ENCODE data around the gene LARGE2. TPM values are rescaled to one million over a fixed set of nuclear protein-coding genes. Genes with fewer than 3 reads are reported as not detected.

LARGE2 gene
- total RNA-seq, 1 experiment from 2014 or later: 124 TPM

GRCh38 chr11:45922425-45923082 is at the start of gene LARGE2 (continued):
- TF ChIP-seq ZNF532 (CRISPR knock-in tag; IDR thresholded peaks at IDR 0.05; ENCODE audit: borderline replicate concordance) (no peak), ZNF263 (CRISPR knock-in tag; IDR thresholded peaks at IDR 0.05; ENCODE audit: low read depth) (no peak)
- TF ChIP-seq, protein P1, sequence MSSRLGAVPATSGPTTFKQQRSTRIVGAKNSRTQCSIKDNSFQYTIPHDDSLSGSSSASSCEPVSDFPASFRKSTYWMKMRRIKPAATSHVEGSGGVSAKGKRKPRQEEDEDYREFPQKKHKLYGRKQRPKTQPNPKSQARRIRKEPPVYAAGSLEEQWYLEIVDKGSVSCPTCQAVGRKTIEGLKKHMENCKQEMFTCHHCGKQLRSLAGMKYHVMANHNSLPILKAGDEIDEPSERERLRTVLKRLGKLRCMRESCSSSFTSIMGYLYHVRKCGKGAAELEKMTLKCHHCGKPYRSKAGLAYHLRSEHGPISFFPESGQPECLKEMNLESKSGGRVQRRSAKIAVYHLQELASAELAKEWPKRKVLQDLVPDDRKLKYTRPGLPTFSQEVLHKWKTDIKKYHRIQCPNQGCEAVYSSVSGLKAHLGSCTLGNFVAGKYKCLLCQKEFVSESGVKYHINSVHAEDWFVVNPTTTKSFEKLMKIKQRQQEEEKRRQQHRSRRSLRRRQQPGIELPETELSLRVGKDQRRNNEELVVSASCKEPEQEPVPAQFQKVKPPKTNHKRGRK (CRISPR knock-in tag; IDR thresholded peaks at IDR 0.05; ENCODE audit: borderline replicate concordance): no peak

GRCh38 chr11:45876401-45876800 is 46.1 kb upstream of the LARGE2 start:
- TF ChIP-seq MYBL2 (CRISPR knock-in tag; IDR thresholded peaks at IDR 0.05): no peak
- no peak for TF ChIP-seq HMGA2 (CRISPR knock-in tag; IDR thresholded peaks at IDR 0.05)
- no peak for TF ChIP-seq RELA (CRISPR knock-in tag; IDR thresholded peaks at IDR 0.05; ENCODE audit: borderline replicate concordance)
- Mint-ChIP-seq H3K27ac (no peak overlapping the region; the same call in 1 of the 2 replicates), H3K36me3 (peaks cover 4% of the 10 kb centered on the region; the same call in 1 of the 2 replicates), H3K4me1 (peaks cover 27% of the 10 kb centered on the region), H3K9me3 (no peaks in the 10 kb centered on the region), H3K4me3 (no peak overlapping the region), H3K27me3 (ENCODE audit: low read depth) (no peaks in the 10 kb centered on the region)
- ATAC-seq (peak; percentile 29; the same call in 1 of the 2 replicates), DNase-seq (ENCODE audit: low spot score) (no peak)
- CTCF ChIA-PET: interaction anchor here (1.1 to 1.8 kb wide), 12 partner anchors 14 to 242 kb away, joined by 3 to 9 read pairs (median 4); partner anchors contain the start of gene PEX16
- POLR2A ChIA-PET: interaction anchor here (0.6 to 1.4 kb wide), 3 partner anchors 45 to 739 kb away, joined by 4 to 6 read pairs (median 4); no protein-coding TSS in a partner anchor

DNA sequence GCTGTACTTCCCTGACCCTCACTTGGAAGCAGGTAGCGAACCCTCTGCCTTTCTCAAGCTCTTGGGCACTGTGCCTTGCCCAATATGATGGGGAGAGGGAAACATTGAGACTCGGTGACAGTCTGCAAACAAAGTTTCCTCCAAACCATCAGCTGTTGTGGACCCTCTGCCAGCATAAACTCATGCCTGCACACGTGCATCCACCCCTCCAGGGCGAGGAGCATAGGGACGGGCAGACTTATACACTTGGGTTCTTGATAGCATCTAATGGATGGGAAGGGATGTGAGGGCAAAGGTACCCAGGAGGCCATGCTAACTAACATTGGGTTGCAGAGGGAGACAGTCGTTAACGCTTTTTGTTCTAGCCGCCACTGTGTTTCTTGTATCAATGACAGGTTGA is 45.2 kb upstream of the LARGE2 start:
- no peaks in the 10 kb centered on the region for H3K9me3 Mint-ChIP-seq
- POLR2A ChIA-PET: no interaction called here
- H3K27ac Mint-ChIP-seq: no peak overlapping the region

More for the DNA sequence above, 45.2 kb upstream of the LARGE2 start:
- no peak for TF ChIP-seq GABPB1 (CRISPR knock-in tag; IDR thresholded peaks at IDR 0.05)
- TF ChIP-seq, protein P2, sequence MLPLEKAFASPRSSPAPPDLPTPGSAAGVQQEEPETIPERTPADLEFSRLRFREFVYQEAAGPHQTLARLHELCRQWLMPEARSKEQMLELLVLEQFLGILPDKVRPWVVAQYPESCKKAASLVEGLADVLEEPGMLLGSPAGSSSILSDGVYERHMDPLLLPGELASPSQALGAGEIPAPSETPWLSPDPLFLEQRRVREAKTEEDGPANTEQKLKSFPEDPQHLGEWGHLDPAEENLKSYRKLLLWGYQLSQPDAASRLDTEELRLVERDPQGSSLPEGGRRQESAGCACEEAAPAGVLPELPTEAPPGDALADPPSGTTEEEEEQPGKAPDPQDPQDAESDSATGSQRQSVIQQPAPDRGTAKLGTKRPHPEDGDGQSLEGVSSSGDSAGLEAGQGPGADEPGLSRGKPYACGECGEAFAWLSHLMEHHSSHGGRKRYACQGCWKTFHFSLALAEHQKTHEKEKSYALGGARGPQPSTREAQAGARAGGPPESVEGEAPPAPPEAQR (CRISPR knock-in tag; IDR thresholded peaks at IDR 0.05): no peak
- TF ChIP-seq, protein P3, sequence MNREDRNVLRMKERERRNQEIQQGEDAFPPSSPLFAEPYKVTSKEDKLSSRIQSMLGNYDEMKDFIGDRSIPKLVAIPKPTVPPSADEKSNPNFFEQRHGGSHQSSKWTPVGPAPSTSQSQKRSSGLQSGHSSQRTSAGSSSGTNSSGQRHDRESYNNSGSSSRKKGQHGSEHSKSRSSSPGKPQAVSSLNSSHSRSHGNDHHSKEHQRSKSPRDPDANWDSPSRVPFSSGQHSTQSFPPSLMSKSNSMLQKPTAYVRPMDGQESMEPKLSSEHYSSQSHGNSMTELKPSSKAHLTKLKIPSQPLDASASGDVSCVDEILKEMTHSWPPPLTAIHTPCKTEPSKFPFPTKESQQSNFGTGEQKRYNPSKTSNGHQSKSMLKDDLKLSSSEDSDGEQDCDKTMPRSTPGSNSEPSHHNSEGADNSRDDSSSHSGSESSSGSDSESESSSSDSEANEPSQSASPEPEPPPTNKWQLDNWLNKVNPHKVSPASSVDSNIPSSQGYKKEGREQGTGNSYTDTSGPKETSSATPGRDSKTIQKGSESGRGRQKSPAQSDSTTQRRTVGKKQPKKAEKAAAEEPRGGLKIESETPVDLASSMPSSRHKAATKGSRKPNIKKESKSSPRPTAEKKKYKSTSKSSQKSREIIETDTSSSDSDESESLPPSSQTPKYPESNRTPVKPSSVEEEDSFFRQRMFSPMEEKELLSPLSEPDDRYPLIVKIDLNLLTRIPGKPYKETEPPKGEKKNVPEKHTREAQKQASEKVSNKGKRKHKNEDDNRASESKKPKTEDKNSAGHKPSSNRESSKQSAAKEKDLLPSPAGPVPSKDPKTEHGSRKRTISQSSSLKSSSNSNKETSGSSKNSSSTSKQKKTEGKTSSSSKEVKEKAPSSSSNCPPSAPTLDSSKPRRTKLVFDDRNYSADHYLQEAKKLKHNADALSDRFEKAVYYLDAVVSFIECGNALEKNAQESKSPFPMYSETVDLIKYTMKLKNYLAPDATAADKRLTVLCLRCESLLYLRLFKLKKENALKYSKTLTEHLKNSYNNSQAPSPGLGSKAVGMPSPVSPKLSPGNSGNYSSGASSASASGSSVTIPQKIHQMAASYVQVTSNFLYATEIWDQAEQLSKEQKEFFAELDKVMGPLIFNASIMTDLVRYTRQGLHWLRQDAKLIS (CRISPR knock-in tag; IDR thresholded peaks at IDR 0.05; ENCODE audit: borderline replicate concordance): no peak
- TF ChIP-seq, protein P4, sequence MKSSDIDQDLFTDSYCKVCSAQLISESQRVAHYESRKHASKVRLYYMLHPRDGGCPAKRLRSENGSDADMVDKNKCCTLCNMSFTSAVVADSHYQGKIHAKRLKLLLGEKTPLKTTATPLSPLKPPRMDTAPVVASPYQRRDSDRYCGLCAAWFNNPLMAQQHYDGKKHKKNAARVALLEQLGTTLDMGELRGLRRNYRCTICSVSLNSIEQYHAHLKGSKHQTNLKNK (CRISPR knock-in tag; IDR thresholded peaks at IDR 0.05): no peak
- TF ChIP-seq, protein P5, sequence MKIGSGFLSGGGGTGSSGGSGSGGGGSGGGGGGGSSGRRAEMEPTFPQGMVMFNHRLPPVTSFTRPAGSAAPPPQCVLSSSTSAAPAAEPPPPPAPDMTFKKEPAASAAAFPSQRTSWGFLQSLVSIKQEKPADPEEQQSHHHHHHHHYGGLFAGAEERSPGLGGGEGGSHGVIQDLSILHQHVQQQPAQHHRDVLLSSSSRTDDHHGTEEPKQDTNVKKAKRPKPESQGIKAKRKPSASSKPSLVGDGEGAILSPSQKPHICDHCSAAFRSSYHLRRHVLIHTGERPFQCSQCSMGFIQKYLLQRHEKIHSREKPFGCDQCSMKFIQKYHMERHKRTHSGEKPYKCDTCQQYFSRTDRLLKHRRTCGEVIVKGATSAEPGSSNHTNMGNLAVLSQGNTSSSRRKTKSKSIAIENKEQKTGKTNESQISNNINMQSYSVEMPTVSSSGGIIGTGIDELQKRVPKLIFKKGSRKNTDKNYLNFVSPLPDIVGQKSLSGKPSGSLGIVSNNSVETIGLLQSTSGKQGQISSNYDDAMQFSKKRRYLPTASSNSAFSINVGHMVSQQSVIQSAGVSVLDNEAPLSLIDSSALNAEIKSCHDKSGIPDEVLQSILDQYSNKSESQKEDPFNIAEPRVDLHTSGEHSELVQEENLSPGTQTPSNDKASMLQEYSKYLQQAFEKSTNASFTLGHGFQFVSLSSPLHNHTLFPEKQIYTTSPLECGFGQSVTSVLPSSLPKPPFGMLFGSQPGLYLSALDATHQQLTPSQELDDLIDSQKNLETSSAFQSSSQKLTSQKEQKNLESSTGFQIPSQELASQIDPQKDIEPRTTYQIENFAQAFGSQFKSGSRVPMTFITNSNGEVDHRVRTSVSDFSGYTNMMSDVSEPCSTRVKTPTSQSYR (CRISPR knock-in tag; IDR thresholded peaks at IDR 0.05): no peak
- TF ChIP-seq, protein P6, sequence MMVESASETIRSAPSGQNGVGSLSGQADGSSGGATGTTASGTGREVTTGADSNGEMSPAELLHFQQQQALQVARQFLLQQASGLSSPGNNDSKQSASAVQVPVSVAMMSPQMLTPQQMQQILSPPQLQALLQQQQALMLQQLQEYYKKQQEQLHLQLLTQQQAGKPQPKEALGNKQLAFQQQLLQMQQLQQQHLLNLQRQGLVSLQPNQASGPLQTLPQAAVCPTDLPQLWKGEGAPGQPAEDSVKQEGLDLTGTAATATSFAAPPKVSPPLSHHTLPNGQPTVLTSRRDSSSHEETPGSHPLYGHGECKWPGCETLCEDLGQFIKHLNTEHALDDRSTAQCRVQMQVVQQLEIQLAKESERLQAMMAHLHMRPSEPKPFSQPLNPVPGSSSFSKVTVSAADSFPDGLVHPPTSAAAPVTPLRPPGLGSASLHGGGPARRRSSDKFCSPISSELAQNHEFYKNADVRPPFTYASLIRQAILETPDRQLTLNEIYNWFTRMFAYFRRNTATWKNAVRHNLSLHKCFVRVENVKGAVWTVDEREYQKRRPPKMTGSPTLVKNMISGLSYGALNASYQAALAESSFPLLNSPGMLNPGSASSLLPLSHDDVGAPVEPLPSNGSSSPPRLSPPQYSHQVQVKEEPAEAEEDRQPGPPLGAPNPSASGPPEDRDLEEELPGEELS (CRISPR knock-in tag; IDR thresholded peaks at IDR 0.05): no peak
- TF ChIP-seq PRRX2 (CRISPR knock-in tag; IDR thresholded peaks at IDR 0.05): no peak
- H3K4me3 Mint-ChIP-seq: no peak overlapping the region
- H3K4me1 Mint-ChIP-seq: peaks cover 27% of the 10 kb centered on the region
- peaks cover 3% of the 10 kb centered on the region; the same call in 1 of the 2 replicates for H3K36me3 Mint-ChIP-seq
- ATAC-seq (no peak), DNase-seq (ENCODE audit: low spot score) (no peak)
- H3K27me3 Mint-ChIP-seq (ENCODE audit: low read depth): no peaks in the 10 kb centered on the region
- CTCF ChIA-PET: interaction anchor here (0.9 to 1.5 kb wide), 3 partner anchors 15 to 241 kb away, joined by 3 to 6 read pairs (median 4); no protein-coding TSS in a partner anchor

Measured in WTC11 (cell line).